GM12878 (cell line): ENCODE measurements around the gene OR6C68.
A peak's percentile ranks its signal among the peaks of the same experiment; 100 is the strongest.

Experiments
- CBX5 ChIP-seq: sonication (generic); IDR thresholded peaks from 2 replicates; pipeline ENCODE4 v1.6.1; 2016; ENCODE audit warnings: low read depth, moderate library complexity, mild to moderate bottlenecking, inconsistent platforms
- CHD1 ChIP-seq: IDR thresholded peaks from 2 replicates; pipeline ENCODE4 v1.6.1; 2012; ENCODE audit warnings: low read depth, low read length, improper control_type of control experiment
- CTCF ChIP-seq, 3 experiments: IDR thresholded peaks in 2 of 3; conservative IDR thresholded peaks in 1 of 3; 2 replicates each; pipeline ENCODE4 v1.5.1; 2011; ENCODE audit warnings: low read depth in 3 of 3, low read length in 3 of 3, mild to moderate bottlenecking in 3 of 3, control low read depth in 2 of 3, moderate library complexity in 2 of 3, inconsistent platforms in 1 of 3, mixed read lengths in 1 of 3; ENCODE audit not compliant: control insufficient read depth in 2 of 3, insufficient read depth in 1 of 3; ENCODE audit errors: extremely low read depth in 1 of 3
- HDGF ChIP-seq: fragments of 450-650 bp; IDR thresholded peaks from 2 replicates; pipeline ENCODE4 v1.6.1; 2016; ENCODE audit warnings: antibody characterized with exemption
- MEF2A ChIP-seq: IDR thresholded peaks from 2 replicates; pipeline ENCODE4 v1.6.1; 2011; ENCODE audit warnings: low read depth, mild to moderate bottlenecking, low read length, moderate library complexity; ENCODE audit not compliant: insufficient read depth
- MYC ChIP-seq: IDR thresholded peaks from 2 replicates; pipeline ENCODE4 v1.6.1; 2011; ENCODE audit warnings: mild to moderate bottlenecking, low read length, moderate library complexity, inconsistent platforms; ENCODE audit not compliant: insufficient read depth, insufficient replicate concordance, insufficient read length, severe bottlenecking
- POLR2A ChIP-seq: IDR thresholded peaks from 2 replicates; pipeline ENCODE4 v1.6.1; 2011; ENCODE audit warnings: low read depth, mild to moderate bottlenecking, low read length
- TCF12 ChIP-seq: IDR thresholded peaks from 2 replicates; pipeline ENCODE4 v1.6.1; 2011; ENCODE audit warnings: low read depth, mild to moderate bottlenecking, low read length
- ZNF274 ChIP-seq: IDR thresholded peaks from one replicate; pipeline ENCODE4 v1.8.0; 2011; ENCODE audit not compliant: insufficient read length, insufficient read depth

DNA sequence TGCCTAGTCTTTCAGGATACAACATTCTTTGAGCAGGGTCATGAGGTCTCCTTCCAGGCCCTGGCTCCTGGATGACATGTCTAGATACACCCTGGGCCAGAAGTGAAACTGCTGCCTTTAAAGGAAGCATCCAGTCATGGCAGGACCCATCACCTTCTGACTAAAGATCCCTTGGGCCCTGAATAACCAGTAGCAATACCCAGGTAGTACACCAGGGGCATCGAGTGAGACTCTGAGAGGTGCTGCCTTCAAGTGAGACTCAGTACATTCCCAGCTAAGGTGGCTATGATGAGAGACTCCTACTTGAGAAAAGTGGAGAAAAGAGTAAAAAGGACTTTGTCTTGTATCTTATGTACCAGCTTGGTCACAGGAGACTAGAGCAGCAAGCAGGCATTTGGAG lies 23.5 kb downstream of the OR6C68 start:
- no peak for TF ChIP-seq HDGF
- TF ChIP-seq MEF2A, result no peak
- TF ChIP-seq CHD1, result no peak
- no peak for TF ChIP-seq ZNF274
- peak in 1 of 3 experiments; percentile 32; a peak in 1 of 6 replicates for TF ChIP-seq CTCF (IDR thresholded peaks at IDR 0.05 in 2 of 3, conservative IDR thresholded peaks at IDR 0.05 in 1 of 3; ENCODE audit: control insufficient read depth in 2 of 3, extremely low read depth in 1 of 3, insufficient read depth in 1 of 3, low read depth in 3 of 3, low read length in 3 of 3)
- TF ChIP-seq MYC, result no peak
- TF ChIP-seq POLR2A, result no peak
- no peak for TF ChIP-seq CBX5
- TF ChIP-seq TCF12, result no peak
